ENCODE measurements around the gene RNF215.

Gene RNF215

GRCh38 chr22:30386960-30387827 lies at the start of gene RNF215:
Gene RNF215, minus strand, starts transcription at chr22:30387411. Its CDS starts 98 bp downstream, at chr22:30387313.
- peak; percentile 73 for DNase-seq

DNA sequence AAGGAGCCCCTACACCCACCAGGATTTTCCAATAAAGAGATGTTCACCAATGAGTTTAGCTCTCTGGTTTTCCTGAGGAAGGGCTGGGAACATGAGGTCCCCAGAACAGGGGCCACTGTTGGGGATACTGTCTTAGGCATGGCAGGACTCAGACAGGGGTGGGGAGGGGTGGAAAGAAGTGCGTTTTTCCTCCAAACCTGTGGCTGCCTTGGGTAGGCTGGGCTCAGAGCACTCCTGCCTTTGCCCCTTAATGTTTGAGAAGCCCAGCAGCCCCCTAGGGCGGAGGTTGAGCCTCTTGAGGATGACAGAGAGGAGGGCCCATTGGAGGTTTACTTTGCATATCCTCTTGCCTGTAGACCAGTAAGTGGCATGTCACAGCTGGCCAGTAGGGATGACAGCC lies 49.0 kb upstream of the RNF215 start:
- no peak for DNase-seq

GRCh38 chr22:30435674-30436126 lies 48.5 kb upstream of the RNF215 start:
- peak; percentile 79 for DNase-seq

GRCh38 chr22:30434843-30435242 lies 47.6 kb upstream of the RNF215 start:
- DNase-seq, result no peak

DNA sequence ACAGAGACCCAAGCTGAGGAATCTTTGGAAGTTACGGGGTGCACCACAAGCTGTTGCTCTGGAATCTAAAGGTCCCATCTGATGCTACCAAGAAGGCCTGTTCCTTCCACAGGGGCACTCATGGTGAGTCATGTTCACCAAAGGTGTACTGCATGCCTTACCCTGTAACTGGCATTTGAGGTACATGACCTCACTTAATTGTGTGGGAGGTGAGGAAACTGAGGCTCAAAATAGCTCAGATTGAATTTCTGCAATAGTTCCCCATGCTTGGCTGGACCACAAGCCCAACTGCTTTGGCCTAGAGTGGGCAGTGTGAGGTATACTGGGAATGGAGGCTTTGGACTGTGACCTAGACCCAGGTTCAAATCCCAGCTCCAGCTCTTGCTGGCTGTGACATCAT lies 46.6 kb upstream of the RNF215 start:
- no peak for DNase-seq

GRCh38 chr22:30433227-30433626 lies 46.0 kb upstream of the RNF215 start:
- no peak for DNase-seq

DNA sequence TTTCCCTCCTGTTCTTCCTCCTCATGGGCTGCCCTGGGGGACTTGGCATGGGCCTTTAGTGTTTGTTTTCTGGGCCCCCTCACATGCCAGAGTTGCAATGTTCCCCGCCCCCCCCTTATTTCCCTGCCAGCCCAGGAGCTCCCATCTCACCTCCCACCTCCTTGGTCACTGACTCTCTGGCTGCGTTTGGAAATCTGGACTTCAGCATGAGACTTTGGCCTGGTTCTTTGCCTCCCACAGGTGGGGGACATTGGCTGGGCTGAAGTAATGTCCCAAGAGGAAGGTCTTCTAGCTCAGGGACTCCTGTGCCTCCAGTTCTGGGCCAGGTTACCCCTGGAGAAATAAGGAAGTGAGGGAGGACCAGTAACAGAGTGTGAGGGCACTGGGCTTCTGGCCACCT lies 45.3 kb upstream of the RNF215 start:
- DNase-seq, result no peak

DNA sequence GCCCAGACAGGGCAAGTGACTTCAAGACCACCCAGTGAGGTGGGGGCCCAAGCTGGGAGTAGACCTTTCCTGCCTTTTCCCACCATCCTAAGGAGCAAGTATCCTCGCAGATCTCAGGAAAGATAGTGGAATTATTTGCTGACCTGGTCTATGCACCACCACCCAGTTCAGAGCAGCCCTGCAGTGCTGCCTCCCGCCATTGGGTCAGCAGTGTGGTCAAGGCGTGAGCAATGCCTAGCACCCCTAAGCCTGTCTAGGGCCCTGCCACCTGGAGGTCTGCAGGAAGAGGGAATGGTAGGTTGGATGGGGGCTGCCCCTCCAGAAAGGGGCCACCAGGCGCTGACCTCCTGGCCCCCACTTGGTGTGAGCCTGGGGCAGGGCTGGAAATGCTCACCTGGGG lies 44.9 kb upstream of the RNF215 start:
- DNase-seq, result no peak

DNA sequence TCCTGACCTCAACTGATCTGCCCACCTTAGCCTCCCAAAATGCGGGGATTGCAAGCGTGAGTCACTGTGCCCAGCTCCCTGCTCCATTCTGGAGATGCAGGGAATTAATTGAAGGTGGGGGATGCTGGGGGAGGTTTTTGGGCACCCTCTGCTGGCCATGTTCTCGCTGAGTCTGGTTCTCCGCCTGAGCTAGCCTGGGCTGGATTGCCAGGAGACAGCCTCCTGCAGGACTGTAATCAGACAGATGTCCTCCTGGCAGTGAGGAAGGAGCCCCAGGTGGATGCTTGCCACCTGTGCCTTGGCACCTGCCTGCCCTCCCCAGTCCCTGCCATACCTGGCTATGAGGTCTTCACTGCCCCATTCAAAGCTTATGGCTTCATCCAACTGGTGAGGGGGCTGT lies 43.7 kb upstream of the RNF215 start:
- no peak for DNase-seq

DNA sequence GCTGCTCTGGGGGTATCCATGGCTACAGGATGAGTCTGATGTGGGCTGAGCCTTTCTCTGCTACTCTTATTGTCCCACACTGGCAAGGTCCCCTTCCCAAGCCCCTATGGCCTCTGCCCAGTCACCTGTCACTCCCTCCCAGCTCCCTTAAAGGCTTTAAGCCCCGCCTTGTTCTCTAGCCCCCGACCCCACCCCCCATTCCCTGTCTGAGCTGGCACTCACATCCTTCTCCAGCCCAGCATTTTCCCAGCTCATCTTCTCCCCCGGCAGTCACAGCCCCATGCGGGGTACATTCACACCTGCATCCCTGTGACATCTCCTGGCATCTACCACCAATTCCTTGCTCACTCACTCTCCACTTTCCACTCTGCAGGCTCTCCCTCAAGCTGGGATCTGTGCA lies 42.7 kb upstream of the RNF215 start:
- DNase-seq, result no peak

- no peak for DNase-seq
These were observed 40.7 kb upstream of the RNF215 start for GRCh38 chr22:30427871-30428270.

- DNase-seq, result peak; percentile 89
These were observed 39.5 kb upstream of the RNF215 start for GRCh38 chr22:30426388-30427353.

GRCh38 chr22:30425616-30426387 lies 38.6 kb upstream of the RNF215 start, which contains the start of gene MTFP1:
Gene MTFP1, plus strand, starts transcription at chr22:30425768. Its CDS starts 112 bp downstream, at chr22:30425880.
- DNase-seq, result peak; percentile 45

GRCh38 chr22:30425327-30425615 lies 38.1 kb upstream of the RNF215 start:
- no peak for DNase-seq

GRCh38 chr22:30424534-30425326 lies 37.5 kb upstream of the RNF215 start:
- DNase-seq, result no peak

DNA sequence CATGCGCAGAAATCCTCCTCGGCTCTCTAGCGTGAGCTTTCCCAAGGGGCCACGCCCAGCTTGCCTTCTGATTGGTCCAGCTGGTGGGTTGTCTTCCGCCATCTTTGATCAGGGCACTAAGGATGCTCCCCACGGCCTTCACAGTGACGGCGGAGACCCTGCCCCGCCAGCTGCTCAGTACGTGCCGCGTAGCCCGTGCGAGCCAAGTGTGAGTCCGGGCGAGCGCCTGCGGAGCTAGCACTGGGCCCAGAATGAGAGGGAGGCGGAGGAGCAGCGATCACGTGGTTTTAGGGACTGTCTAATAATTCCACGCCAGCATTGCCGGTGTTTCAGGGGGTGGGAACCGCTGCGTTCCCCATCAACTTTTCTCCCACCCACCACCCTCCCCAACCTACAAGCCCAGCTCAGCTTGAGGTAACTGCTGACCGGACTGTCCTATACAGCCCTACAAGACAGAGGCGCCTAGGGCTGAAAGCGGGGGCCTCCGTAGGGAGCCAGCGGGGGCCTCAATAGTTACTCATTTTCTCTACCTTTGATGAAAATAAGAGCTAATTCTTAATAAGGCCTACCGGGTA lies 36.8 kb upstream of the RNF215 start:
- peak; percentile 99 for DNase-seq

DNA sequence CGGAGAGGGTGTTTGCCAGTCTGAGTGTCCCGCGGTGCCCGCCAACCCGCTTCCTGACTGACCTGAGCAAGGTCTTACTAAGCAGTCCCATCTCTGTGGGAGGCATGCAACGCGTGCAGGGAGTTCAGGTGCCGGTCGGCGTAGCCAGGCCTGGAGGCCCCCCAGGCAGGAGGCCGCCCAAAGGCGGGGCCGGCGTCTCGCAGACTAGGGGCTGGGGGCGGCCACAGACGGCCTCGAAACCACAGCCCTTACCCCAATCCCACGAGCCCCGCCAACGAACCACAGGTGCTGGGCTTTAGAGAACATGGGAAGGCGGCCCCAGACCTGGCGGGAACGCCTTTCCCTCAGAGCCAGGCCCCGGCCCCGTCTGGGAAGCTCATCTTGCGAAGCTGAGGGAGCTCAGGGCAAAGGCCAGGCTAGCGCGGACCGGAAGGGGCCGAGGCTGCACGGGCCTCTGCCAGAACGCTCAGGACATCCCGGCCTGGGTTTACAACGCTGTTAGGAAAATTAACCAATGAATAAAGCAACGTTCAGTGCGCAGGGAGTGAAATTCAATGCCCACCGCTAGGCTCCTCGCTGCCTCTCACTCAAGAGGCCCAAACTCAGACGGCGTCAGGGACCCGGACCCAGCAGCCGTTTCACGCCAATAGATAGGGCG lies 36.2 kb upstream of the RNF215 start:
- peak; percentile 77 for DNase-seq

GRCh38 chr22:30422481-30423300 lies 35.5 kb upstream of the RNF215 start:
- DNase-seq, result peak; percentile 55

DNA sequence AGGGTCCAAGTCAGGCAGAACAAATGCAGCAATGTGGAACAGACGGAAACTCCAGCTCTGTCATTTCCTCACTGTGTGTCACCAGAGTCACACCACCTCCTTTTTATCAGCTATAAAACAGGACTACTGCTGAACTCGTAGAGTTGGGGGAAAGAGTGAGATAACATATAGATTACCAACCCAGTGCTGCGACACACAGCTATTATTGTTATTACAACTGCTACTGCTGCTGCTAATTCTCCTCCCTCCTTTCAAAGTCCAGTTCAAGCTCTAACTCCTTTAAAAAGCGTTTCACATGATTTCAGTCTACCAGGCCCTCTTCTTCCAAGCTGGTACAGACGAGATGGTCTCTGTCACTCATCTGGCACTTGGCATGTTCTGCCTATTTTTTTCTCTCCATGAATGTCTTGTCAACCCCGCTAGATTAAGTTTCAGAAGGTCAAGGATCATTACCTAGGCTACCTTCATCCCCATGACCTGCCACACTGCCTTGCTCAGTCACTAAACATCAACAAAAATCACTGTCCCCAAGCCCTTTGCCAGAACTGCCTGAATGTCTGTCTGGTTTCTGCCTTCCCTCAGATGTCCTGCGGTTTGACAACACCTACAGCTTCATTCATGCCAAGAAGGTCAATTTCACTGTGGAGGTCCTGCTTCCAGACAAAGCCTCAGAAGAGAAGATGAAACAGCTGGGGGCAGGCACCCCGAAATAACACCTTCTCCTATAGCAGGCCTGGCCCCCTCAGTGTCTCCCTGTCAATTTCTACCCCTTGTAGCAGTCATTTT lies 34.7 kb upstream of the RNF215 start:
- no peak for DNase-seq
